Heart right ventricle (tissue), 16 donors: ENCODE results near the gene ATM. TPM values are rescaled to one million over a fixed set of nuclear protein-coding genes. Genes with fewer than 3 reads are reported as not detected.
A peak's percentile ranks its signal among the peaks of the same experiment; 100 is the strongest.

Source experiments
- ATAC-seq, 8 donors: fragments of 200-7000 bp; cut with Tn5 transposase; one replicate each; pipeline ENCODE4 v1.9.1; 2020; ENCODE audit warnings: mild to moderate bottlenecking in 8 of 8, moderate library complexity in 8 of 8, moderate number of reproducible peaks in 1 of 8
- DNase-seq, 2 donors: peaks; one replicate each; pipeline ENCODE4 v3.0.0-alpha.2; 2020
- H3K27ac ChIP-seq, 10 donors: fragments of 200-600 bp; sonication (generic) in 2 of 10; one replicate each; pipeline versions ENCODE4 v1.5.0 to v1.8.0; 2020 to 2022; ENCODE audit warnings: mild to moderate bottlenecking in 3 of 10
- H3K27me3 ChIP-seq, 7 donors: fragments of 200-600 bp; one replicate each; pipeline ENCODE4 v1.8.0; 2021 to 2022; ENCODE audit warnings: mild to moderate bottlenecking in 2 of 7
- H3K36me3 ChIP-seq, 9 donors: fragments of 200-600 bp; sonication (generic) in 1 of 9; one replicate each; pipeline versions ENCODE4 v1.5.0 to v1.8.0; 2020 to 2022; ENCODE audit warnings: mild to moderate bottlenecking in 2 of 9
- H3K4me1 ChIP-seq, 9 donors: fragments of 200-600 bp; sonication (generic) in 1 of 9; one replicate each; pipeline versions ENCODE4 v1.5.0 to v1.8.0; 2020 to 2022; ENCODE audit warnings: mild to moderate bottlenecking in 4 of 9
- H3K4me3 ChIP-seq, 10 donors: fragments of 200-600 bp; sonication (generic) in 2 of 10; one replicate each; pipeline versions ENCODE4 v1.5.0 to v1.8.0; 2020 to 2022; ENCODE audit warnings: mild to moderate bottlenecking in 7 of 10, moderate library complexity in 2 of 10
- H3K9me3 ChIP-seq, 11 donors: fragments of 200-600 bp in 10 of 11; sonication (generic) in 2 of 11; one replicate each; pipeline versions ENCODE4 v1.5.0 to v1.8.0; 2013 to 2022; ENCODE audit warnings: mild to moderate bottlenecking in 2 of 11, control low read depth in 1 of 11, moderate library complexity in 1 of 11
- CTCF ChIP-seq, 9 donors: fragments of 200-600 bp; sonication (generic) in 2 of 9; IDR thresholded peaks; one replicate each; pipeline versions ENCODE4 v1.5.0 to v1.8.0; 2021 to 2022; ENCODE audit warnings: antibody characterized with exemption in 9 of 9, mild to moderate bottlenecking in 5 of 9, moderate library complexity in 1 of 9
- WGBS, 2 donors: extraction: QIAGEN DNeasy Blood & Tissue Kit; methylation state at CpG; one replicate each; pipeline ENCODE4 v1.1.7; 2013; ENCODE audit warnings: inconsistent platforms in 1 of 2; 5-methylcytosine and 5-hydroxymethylcytosine counted together
- intact Hi-C, 10 donors: fragments of 100-400 bp; cut with DNase I; formaldehyde crosslinking; loops; one replicate each; pipeline versions ENCODE4 v1.11.1 to v1.14.2; 2022
- polyA plus RNA-seq, 2 donors: library from polyadenylated mRNA; stranded (reverse); fragments of 200-250 nt; gene quantifications; one replicate each; pipeline ENCODE4 v1.2.3, GENCODE V29; 2013
- total RNA-seq, 10 donors: library from RNA; stranded (reverse); fragmentation: NEBNext Ultra II Directional in 3 of 10; extraction: Animal tissue kit (Norgen Biotek cat#: 25700) in 3 of 10; gene quantifications; one replicate each; pipeline versions ENCODE4 v1.2.1 to v1.2.4, GENCODE V29; 2021 to 2023
- donor health status: Arrhythmogenic right ventricular cardiomyopathy.
- donor health status: ischemic (EF 13 %, LVEDD 7.1; RV severe dilation, severe dysfunction).
- donor health status: healthy with polysubstance abuse.
- donor health status: DM: no; HTN: yes; CAD: no.
- donor health status: DM: no; HTN: no; CAD: no.
- donor health status: ischemic (EF 25% LVEDD 6.9; RV normal size, moderate dysfunction).
- donor health status: ischemic (EF 25% LVEDD 5.7; RV mildly dilated, moderate dysfunction).
- donor health status: healthy.
- donor health status: DM: yes; HTN: yes; CAD: no.
- donor health status: Ischemic cardiomyopathy.
- donor health status: ischemic (EF 35%, LVEDD 5.7; RV mildly dilated, moderate dysfunction).
- donor health status: nonischemic (EF 11% LVEDD 7.7; RV severe dilation, severe dysfunction).
- donor health status: DM: yes; HTN: yes; CAD: no.
- donor health status: PGD.
- donor health status: ischemic (EF 29% LVEDD 5.4; RV normal size, mild dysfunction).
- donor health status: nonischemic (EF 23%, LVEDD 6.1; RV moderate dilation, normal function).

The ATM gene
- total and polyA plus RNA-seq, 12 donors: 9.4 to 50.7 (median 33.7) TPM

- Histone ChIP-seq H3K4me1 (peaks cover 3 to 54% (median 34%) of the 10 kb centered on the region in 9 donors), H3K36me3 (peaks cover 0 to 33% (median 22%) of the 10 kb centered on the region in 9 donors), H3K4me3 (peak overlapping the region in 6 of 10 donors; percentile 5 to 91 (median 74)), H3K9me3 (no peaks in the 10 kb centered on the region), H3K27me3 (no peaks in the 10 kb centered on the region), H3K27ac (peak overlapping the region in 4 of 10 donors; percentile 9 to 91 (median 46))
- ATAC-seq (no peak), DNase-seq (no peak)
- TF ChIP-seq CTCF (IDR thresholded peaks at IDR 0.05): no peak
- 90 to 91% methylated on average over 14 of the region's 14 CpGs for WGBS, 2 donors
- intact Hi-C loops: loop anchor here in 6 of 10 donors (5.0 to 10.0 kb wide), 6 partner anchors 100 to 422 kb away; partner anchors contain the start of genes ACAT1 (in 4 of the 6), CUL5 (in 2 of the 6), C11orf65 (in 1 of the 6) and POGLUT3 (in 1 of the 6)
These were observed 2.3 kb downstream of the ATM start for GRCh38 chr11:108224911-108225786.

- no peaks in the 10 kb centered on the region for H3K9me3 ChIP-seq
- DNase-seq: no peak
- WGBS, 2 donors: 96 to 97% methylated on average over 2 of the region's 2 CpGs
- no peaks in the 10 kb centered on the region for H3K27me3 ChIP-seq
- H3K4me1 ChIP-seq: peaks cover 3 to 45% (median 25%) of the 10 kb centered on the region in 9 donors
- peak overlapping the region in 2 of 10 donors; percentile 70 to 91 for H3K4me3 ChIP-seq
- TF ChIP-seq CTCF (IDR thresholded peaks at IDR 0.05): no peak
- intact Hi-C loops: loop anchor here in 3 of 10 donors (10.0 kb wide), 3 partner anchors 101 to 269 kb away; partner anchors contain the start of genes ACAT1 (in 1 of the 3), C11orf65 (in 1 of the 3) and POGLUT3 (in 1 of the 3)
- ATAC-seq: no peak
- peak overlapping the region in 1 of 10 donors; percentile 91 for H3K27ac ChIP-seq
- peaks cover 0 to 42% (median 31%) of the 10 kb centered on the region in 9 donors for H3K36me3 ChIP-seq
These were observed 3.2 kb downstream of the ATM start for GRCh38 chr11:108226036-108226435.

GRCh38 chr11:108228251-108228650, 5.4 kb downstream of the ATM start:
- intact Hi-C loops: loop anchor here in 3 of 10 donors (10.0 kb wide), 3 partner anchors 103 to 267 kb away; partner anchors contain the start of genes ACAT1 (in 1 of the 3), C11orf65 (in 1 of the 3) and POGLUT3 (in 1 of the 3)
- WGBS, 2 donors: 90 to 92% methylated on average over 2 of the region's 2 CpGs
- no peak for TF ChIP-seq CTCF (IDR thresholded peaks at IDR 0.05)
- H3K9me3 ChIP-seq: no peaks in the 10 kb centered on the region
- H3K36me3 ChIP-seq: peaks cover 0 to 64% (median 48%) of the 10 kb centered on the region in 9 donors
- no peak overlapping the region for H3K4me3 ChIP-seq
- peak overlapping the region in 1 of 10 donors; percentile 22 for H3K27ac ChIP-seq
- DNase-seq (no peak), ATAC-seq (no peak)
- H3K4me1 ChIP-seq: peaks cover 3 to 37% (median 18%) of the 10 kb centered on the region in 9 donors
- H3K27me3 ChIP-seq: no peaks in the 10 kb centered on the region

- no peak for TF ChIP-seq CTCF (IDR thresholded peaks at IDR 0.05)
- Histone ChIP-seq H3K4me3 (no peak overlapping the region), H3K27ac (no peak overlapping the region), H3K36me3 (peaks cover 0 to 100% (median 47%) of the 10 kb centered on the region in 9 donors), H3K27me3 (no peaks in the 10 kb centered on the region), H3K4me1 (peaks cover 0 to 30% (median 0%) of the 10 kb centered on the region in 9 donors), H3K9me3 (peaks cover 0 to 4% (median 0%) of the 10 kb centered on the region in 11 donors)
- WGBS, 2 donors: 94% methylated on average over 2 of the region's 2 CpGs
- ATAC-seq (no peak), DNase-seq (no peak)
- intact Hi-C loops: loop anchor here in 1 of 10 donors (10.0 kb wide), 1 partner anchor 421 kb away; no protein-coding TSS in a partner anchor
These were observed 10.5 kb downstream of the ATM start for GRCh38 chr11:108233277-108233945.
